Gastrocnemius medialis (tissue), 4 donors: ENCODE measurements around the gene ME3. TPM values are rescaled to one million over a fixed set of nuclear protein-coding genes. Genes with fewer than 3 reads are reported as not detected.

ENCODE experiments used
- ATAC-seq, 2 donors: fragments of 150-250 bp; one replicate each; pipeline ENCODE4 v1.9.1; 2016
- DNase-seq, 2 donors: peaks; one replicate each; pipeline ENCODE4 v3.0.0-alpha.2; 2019
- H3K27ac ChIP-seq, 4 donors: fragments of 200-600 bp; sonication (generic); 1 replicate in 1 of 4; 2 replicates in 3 of 4; pipeline ENCODE4 v1.5.1; 2016 to 2018; ENCODE audit warnings: mild to moderate bottlenecking in 2 of 4, moderate library complexity in 1 of 4
- H3K27me3 ChIP-seq, 3 donors: fragments of 200-600 bp; sonication (generic) in 2 of 3; 1 replicate in 1 of 3; 2 replicates in 2 of 3; pipeline versions ENCODE4 v1.5.1 to v1.6.0; 2016 to 2019; ENCODE audit warnings: mild to moderate bottlenecking in 1 of 3, moderate library complexity in 1 of 3
- H3K36me3 ChIP-seq, 2 donors: fragments of 200-600 bp; sonication (generic) in 1 of 2; one replicate each; pipeline ENCODE4 v1.5.1; 2017 to 2018
- H3K4me1 ChIP-seq, 2 donors: fragments of 200-600 bp; sonication (generic) in 1 of 2; one replicate each; pipeline ENCODE4 v1.5.1; 2016 to 2017; ENCODE audit warnings: mild to moderate bottlenecking in 2 of 2
- H3K4me3 ChIP-seq, 4 donors: fragments of 200-600 bp; sonication (generic) in 3 of 4; 1 replicate in 1 of 4; 2 replicates in 3 of 4; pipeline ENCODE4 v1.5.1; 2016 to 2019; ENCODE audit warnings: mild to moderate bottlenecking in 2 of 4
- H3K9me3 ChIP-seq, 3 donors: fragments of 200-600 bp; sonication (generic) in 2 of 3; 1 replicate in 1 of 3; 2 replicates in 2 of 3; pipeline ENCODE4 v1.5.1; 2016 to 2019
- CTCF ChIP-seq, 5 experiments: fragments of 450-650 bp in 3 of 5; fragments of 200-600 bp in 2 of 5; sonication (generic) in 2 of 5; IDR thresholded peaks in 4 of 5; conservative IDR thresholded peaks in 1 of 5; 1 replicate in 4 of 5; 2 replicates in 1 of 5; pipeline ENCODE4 v1.5.1; 2016 to 2019; ENCODE audit warnings: antibody characterized with exemption in 5 of 5, mild to moderate bottlenecking in 3 of 5, moderate library complexity in 3 of 5
- POLR2A ChIP-seq, 2 donors: fragments of 450-650 bp; IDR thresholded peaks; one replicate each; pipeline ENCODE4 v1.6.1; 2017; ENCODE audit warnings: antibody characterized with exemption in 2 of 2, mild to moderate bottlenecking in 2 of 2, moderate library complexity in 2 of 2
- in situ Hi-C, 4 donors: fragments of 200-750 bp; cut with MboI; loops; one replicate each; pipeline versions ENCODE4 v1.15.0 to v1.8.0; 2017; ENCODE audit warnings: low sequenced_read_pairs in 4 of 4
- intact Hi-C: fragments of 100-400 bp; cut with DNase I; formaldehyde crosslinking; loops from one replicate; pipeline ENCODE4 v1.15.1; 2023; ENCODE audit warnings: low total_unique reads
- total RNA-seq, 4 donors: library from RNA; depleted of rRNA; stranded (reverse); fragments of >200 nt; gene quantifications; one replicate each; pipeline versions ENCODE4 v1.1.0 to v1.2.3, GENCODE V29; 2016

Gene ME3
- total RNA-seq, 4 donors from 2014 or later: 4.2 to 17.0 (median 15.7) TPM

- Histone ChIP-seq H3K4me3 (no peak overlapping the region), H3K27me3 (no peaks in the 10 kb centered on the region), H3K4me1 (peaks cover 0 to 6% of the 10 kb centered on the region in 2 donors), H3K36me3 (peaks cover 0 to 8% of the 10 kb centered on the region in 2 donors), H3K9me3 (no peaks in the 10 kb centered on the region), H3K27ac (no peak overlapping the region)
- no peak for DNase-seq
- intact Hi-C loops: no loop called here
- TF ChIP-seq POLR2A (IDR thresholded peaks at IDR 0.05): no peak
- no peak for TF ChIP-seq CTCF (IDR thresholded peaks at IDR 0.05 in 4 of 5, conservative IDR thresholded peaks at IDR 0.05 in 1 of 5)
- no peak for ATAC-seq
- in situ Hi-C loops: no loop called here
These were observed 162.3 kb downstream of the ME3 start for GRCh38 chr11:86510097-86510496.

GRCh38 chr11:86509588-86509974, 162.8 kb downstream of the ME3 start:
- Histone ChIP-seq H3K27me3 (no peaks in the 10 kb centered on the region), H3K4me1 (peaks cover 0 to 6% of the 10 kb centered on the region in 2 donors), H3K36me3 (peaks cover 0 to 8% of the 10 kb centered on the region in 2 donors), H3K4me3 (no peak overlapping the region), H3K9me3 (no peaks in the 10 kb centered on the region), H3K27ac (no peak overlapping the region)
- in situ Hi-C loops (no loop called here), intact Hi-C loops (no loop called here)
- ATAC-seq (no peak), DNase-seq (no peak)
- TF ChIP-seq POLR2A (IDR thresholded peaks at IDR 0.05): no peak
- TF ChIP-seq CTCF (IDR thresholded peaks at IDR 0.05 in 4 of 5, conservative IDR thresholded peaks at IDR 0.05 in 1 of 5): no peak

- DNase-seq (no peak), ATAC-seq (no peak)
- Histone ChIP-seq H3K27me3 (no peaks in the 10 kb centered on the region), H3K9me3 (no peaks in the 10 kb centered on the region), H3K36me3 (peaks cover 0 to 8% of the 10 kb centered on the region in 2 donors), H3K4me3 (no peak overlapping the region), H3K27ac (no peak overlapping the region), H3K4me1 (peaks cover 0 to 6% of the 10 kb centered on the region in 2 donors)
- intact Hi-C loops: no loop called here
- in situ Hi-C loops: no loop called here
- TF ChIP-seq POLR2A (IDR thresholded peaks at IDR 0.05): no peak
- TF ChIP-seq CTCF (IDR thresholded peaks at IDR 0.05 in 4 of 5, conservative IDR thresholded peaks at IDR 0.05 in 1 of 5): no peak
These were observed 163.5 kb downstream of the ME3 start for GRCh38 chr11:86508604-86509587.

- no peak overlapping the region for H3K27ac ChIP-seq
- intact Hi-C loops: no loop called here
- H3K4me3 ChIP-seq: no peak overlapping the region
- no peaks in the 10 kb centered on the region for H3K27me3 ChIP-seq
- DNase-seq (no peak), ATAC-seq (no peak)
- peaks cover 0 to 10% of the 10 kb centered on the region in 2 donors for H3K4me1 ChIP-seq
- no peaks in the 10 kb centered on the region for H3K9me3 ChIP-seq
- H3K36me3 ChIP-seq: peaks cover 0 to 8% of the 10 kb centered on the region in 2 donors
- in situ Hi-C loops: no loop called here
- no peak for TF ChIP-seq POLR2A (IDR thresholded peaks at IDR 0.05)
- TF ChIP-seq CTCF (IDR thresholded peaks at IDR 0.05 in 4 of 5, conservative IDR thresholded peaks at IDR 0.05 in 1 of 5): no peak
These were observed 165.1 kb downstream of the ME3 start for GRCh38 chr11:86507249-86507845.
